Endothelial cell of umbilical vein (primary cell): ENCODE measurements around the gene C1orf105. TPM values are rescaled to one million over a fixed set of nuclear protein-coding genes. Genes with fewer than 3 reads are reported as not detected.

ENCODE experiments used
- BruUV-seq: library from RNA; stranded (reverse); fragments of 400-500 nt; replicated peaks from 2 replicates; lab custom pipeline; 2021; lab: Mats Ljungman, UMichigan
- CTCF ChIA-PET: fragments of 300-600, 350-600 bp; sonication (Branson Sonifier 250); formaldehyde crosslinking; loops from one replicate; lab custom pipeline; 2021; ENCODE audit warnings: antibody characterized with exemption, inconsistent platforms; lab: Charles Lee
- POLR2A ChIA-PET: fragments of 300-600, 350-600 bp; sonication (Branson Sonifier 250); formaldehyde crosslinking; loops from one replicate; lab custom pipeline; 2021; ENCODE audit warnings: antibody characterized with exemption, inconsistent platforms; lab: Charles Lee
- DNase-seq: peaks from one replicate; pipeline ENCODE4 v3.0.0-alpha.2; 2011; ENCODE audit warnings: low read depth, low spot score
- FAIRE-seq: peaks from 2 replicates; lab custom pipeline; 2011; peaks lifted over from hg19 to GRCh38; lab: Jason Lieb, UNC
- H2AFZ ChIP-seq: 2 replicates; pipeline ENCODE4 v1.6.0; 2012; ENCODE audit warnings: low read depth, low read length, control low read depth, inconsistent platforms
- H3K27ac ChIP-seq: 2 replicates; pipeline ENCODE4 v1.5.1; 2011; ENCODE audit warnings: low read depth, mild to moderate bottlenecking, control low read depth, low read length, moderate library complexity; ENCODE audit not compliant: insufficient read depth
- H3K27me3 ChIP-seq, 2 experiments: 2 replicates each; pipeline versions ENCODE4 v1.6.0 to v1.6.1; 2011; ENCODE audit warnings: low read length in 2 of 2, mixed read lengths in 1 of 2; ENCODE audit not compliant: control insufficient read depth in 2 of 2, insufficient read depth in 2 of 2
- H3K36me3 ChIP-seq, 2 experiments: 2 replicates in 1 of 2; 3 replicates in 1 of 2; pipeline ENCODE4 v1.5.1; 2011; ENCODE audit warnings: low read length in 2 of 2, mild to moderate bottlenecking in 1 of 2, moderate library complexity in 1 of 2; ENCODE audit not compliant: control insufficient read depth in 2 of 2, insufficient read depth in 2 of 2; ENCODE audit errors: extremely low read depth in 1 of 2
- H3K4me1 ChIP-seq: 3 replicates; pipeline ENCODE4 v1.5.1; 2011; ENCODE audit warnings: mild to moderate bottlenecking, low read length; ENCODE audit not compliant: control insufficient read depth, insufficient read depth; ENCODE audit errors: extremely low read depth
- H3K4me2 ChIP-seq: 2 replicates; pipeline ENCODE4 v1.6.1; 2011; ENCODE audit warnings: low read length, control low read depth, mixed read lengths; ENCODE audit not compliant: insufficient read depth
- H3K4me3 ChIP-seq, 3 experiments: fragments of 200-600 bp in 1 of 3; sonication (generic), shearing (Covaris generic) in 1 of 3; replicated peaks in 1 of 3; 2 replicates each; pipeline ENCODE4 v1.5.1; 2011 to 2016; ENCODE audit warnings: control low read depth in 3 of 3, low read length in 3 of 3, mild to moderate bottlenecking in 2 of 3, inconsistent platforms in 1 of 3, low read depth in 1 of 3, moderate library complexity in 1 of 3; ENCODE audit not compliant: insufficient read depth in 1 of 3
- H3K79me2 ChIP-seq: 2 replicates; pipeline ENCODE4 v1.6.0; 2012; ENCODE audit warnings: low read length, inconsistent platforms; ENCODE audit not compliant: control insufficient read depth, insufficient read depth
- H3K9ac ChIP-seq: replicated peaks from 2 replicates; pipeline ENCODE3; 2011; ENCODE audit warnings: low read length, control low read depth; ENCODE audit not compliant: insufficient read depth; ENCODE audit errors: extremely low read depth
- H3K9me1 ChIP-seq: replicated peaks from 3 replicates; pipeline ENCODE4 v1.6.0; 2011; ENCODE audit warnings: mild to moderate bottlenecking, low read length; ENCODE audit not compliant: control insufficient read depth, insufficient read depth; ENCODE audit errors: extremely low read depth
- H3K9me3 ChIP-seq: replicated peaks from 2 replicates; pipeline ENCODE4 v1.5.1; 2012; ENCODE audit warnings: low read length, inconsistent platforms; ENCODE audit not compliant: control insufficient read depth, insufficient read depth
- H4K20me1 ChIP-seq: replicated peaks from 2 replicates; pipeline ENCODE3; 2011; ENCODE audit warnings: mild to moderate bottlenecking, low read length; ENCODE audit not compliant: control insufficient read depth, insufficient read depth; ENCODE audit errors: extremely low read depth
- CTCF ChIP-seq, 2 donors: IDR thresholded peaks; 1 replicate in 1 of 2; 2 replicates in 1 of 2; pipeline ENCODE4 v1.5.1; 2011; ENCODE audit warnings: low read length in 2 of 2, mild to moderate bottlenecking in 2 of 2, moderate library complexity in 2 of 2, control low read depth in 1 of 2, inconsistent platforms in 1 of 2, low read depth in 1 of 2; ENCODE audit not compliant: insufficient read depth in 1 of 2; ENCODE audit errors: extremely low read depth in 1 of 2
- EZH2 ChIP-seq: IDR thresholded peaks from 2 replicates; pipeline ENCODE4 v1.6.1; 2012; ENCODE audit warnings: borderline replicate concordance, low read depth, mild to moderate bottlenecking, moderate library complexity, low read length, inconsistent platforms; ENCODE audit not compliant: severe bottlenecking
- FOS ChIP-seq: IDR thresholded peaks from 2 replicates; pipeline ENCODE4 v1.6.1; 2011; ENCODE audit warnings: mild to moderate bottlenecking, low read length, moderate library complexity, borderline replicate concordance; ENCODE audit not compliant: insufficient read depth
- GATA2 ChIP-seq: IDR thresholded peaks from 2 replicates; pipeline ENCODE4 v1.7.0; 2011; ENCODE audit warnings: low read depth, mild to moderate bottlenecking, moderate library complexity, mixed read lengths, low read length; ENCODE audit not compliant: insufficient read length, insufficient read depth
- JUN ChIP-seq: IDR thresholded peaks from 2 replicates; pipeline ENCODE4 v1.6.1; 2011; ENCODE audit warnings: borderline replicate concordance, low read depth; ENCODE audit not compliant: insufficient read length, insufficient read depth
- MAX ChIP-seq: IDR thresholded peaks from 2 replicates; pipeline ENCODE4 v1.6.1; 2011; ENCODE audit not compliant: insufficient read depth, insufficient read length
- MYC ChIP-seq: IDR thresholded peaks from one replicate; pipeline ENCODE4 v1.6.1; 2011; ENCODE audit warnings: mild to moderate bottlenecking, low read depth, low read length
- POLR2A ChIP-seq: IDR thresholded peaks from 2 replicates; pipeline ENCODE4 v1.6.1; 2012; ENCODE audit warnings: low read depth, mild to moderate bottlenecking, control low read depth, low read length
- POLR2AphosphoS5 ChIP-seq: IDR thresholded peaks from 2 replicates; pipeline ENCODE4 v1.6.1; 2012; ENCODE audit warnings: low read depth, mild to moderate bottlenecking, control low read depth, low read length, moderate library complexity; ENCODE audit not compliant: insufficient read depth
- dilution Hi-C: fragments of 300-500 bp; cut with MboI; formaldehyde crosslinking; loops from one replicate; pipeline ENCODE4 v1.15.0; 2019; ENCODE audit warnings: low sequenced_read_pairs; ENCODE audit not compliant: extremely low pct_ligation_motif_present
- intact Hi-C: fragments of 100-400 bp; cut with micrococcal nuclease; formaldehyde crosslinking; loops from one replicate; pipeline ENCODE4 v1.10.0; 2022
- polyA plus RNA-seq, 4 experiments: library from polyadenylated mRNA; depleted of rRNA in 3 of 4; stranded (reverse) in 3 of 4; unstranded in 1 of 4; fragments of >200 nt; gene quantifications; 2 replicates each; pipeline versions ENCODE4 v1.2.1 to v1.2.3, GENCODE V29; 2011 to 2012; ENCODE audit warnings: missing spikeins in 1 of 4
- total RNA-seq: library from RNA; stranded (reverse); gene quantifications from 2 replicates; pipeline ENCODE4 v1.2.3, GENCODE V29; 2021

C1orf105 gene
- total and polyA plus RNA-seq, 2 donors (not counting 3 experiments of a cell fraction or from before 2014, with no cell fraction given), result not detected

GRCh38 chr1:172414331-172414730, 6.2 kb upstream of the C1orf105 start:
- Histone ChIP-seq H4K20me1 (no peaks in the 10 kb centered on the region), H3K79me2 (no peaks in the 10 kb centered on the region), H3K9me3 (no peaks in the 10 kb centered on the region), H3K9me1 (no peaks in the 10 kb centered on the region), H2AFZ (no peak overlapping the region), H3K4me2 (no peak overlapping the region), H3K4me1 (no peaks in the 10 kb centered on the region), H3K36me3 (no peaks in the 10 kb centered on the region), H3K9ac (no peak overlapping the region), H3K4me3 (no peak overlapping the region), H3K27ac (no peak overlapping the region), H3K27me3 (no peaks in the 10 kb centered on the region)
- CTCF ChIA-PET, result interaction anchor here (0.7 to 1.0 kb wide), 2 partner anchors 15 to 412 kb away, joined by 3 read pairs; no protein-coding TSS in a partner anchor
- BruUV-seq, result no TSS peak
- POLR2A ChIA-PET, result no interaction called here
- dilution Hi-C loops, result loop anchor here (25.0 kb wide), 1 partner anchor 402 kb away; no protein-coding TSS in a partner anchor
- TF ChIP-seq JUN (no peak), MYC (no peak), GATA2 (no peak), FOS (no peak), EZH2 (no peak), POLR2A (no peak), CTCF (IDR thresholded peaks at IDR 0.05; ENCODE audit: extremely low read depth in 1 of 2, insufficient read depth in 1 of 2, low read depth in 1 of 2, low read length in 2 of 2) (no peak), MAX (no peak), POLR2AphosphoS5 (no peak)
- DNase-seq (no peak), FAIRE-seq (no peak)
- intact Hi-C loops, result no loop called here
